H9 (cell line): ENCODE measurements around the gene ATP11B. TPM values are rescaled to one million over a fixed set of nuclear protein-coding genes. Genes with fewer than 3 reads are reported as not detected.

ENCODE experiments used
- DNase-seq: peaks from one replicate; pipeline ENCODE4 v3.0.0-alpha.2; 2017
- H2AFZ ChIP-seq: one replicate; pipeline ENCODE4 v1.6.1; 2013; ENCODE audit warnings: mild to moderate bottlenecking, low read length, control low read depth, moderate library complexity
- H2AK5ac ChIP-seq: 2 replicates; pipeline ENCODE4 v1.6.1; 2013; ENCODE audit warnings: low read length, control low read depth, mixed read lengths; ENCODE audit not compliant: insufficient read length
- H2BK120ac ChIP-seq: one replicate; pipeline ENCODE4 v1.6.1; 2013; ENCODE audit warnings: low read depth, mild to moderate bottlenecking, low read length, control low read depth, inconsistent platforms; ENCODE audit not compliant: poor library complexity, severe bottlenecking
- H2BK12ac ChIP-seq: 2 replicates; pipeline ENCODE4 v1.6.1; 2013; ENCODE audit warnings: low read length, control low read depth, mixed read lengths, low read depth; ENCODE audit not compliant: insufficient read length
- H2BK15ac ChIP-seq: 2 replicates; pipeline ENCODE4 v1.6.1; 2013; ENCODE audit warnings: low read depth, low read length, control low read depth
- H2BK20ac ChIP-seq: one replicate; pipeline ENCODE4 v1.6.1; 2013; ENCODE audit warnings: low read depth, mild to moderate bottlenecking, low read length, control low read depth, inconsistent platforms; ENCODE audit not compliant: poor library complexity, severe bottlenecking
- H2BK5ac ChIP-seq: 2 replicates; pipeline ENCODE4 v1.6.1; 2013; ENCODE audit warnings: low read length, control low read depth, mixed read lengths; ENCODE audit not compliant: insufficient read length
- H3K14ac ChIP-seq: 2 replicates; pipeline ENCODE4 v1.6.1; 2013; ENCODE audit warnings: low read length, control low read depth; ENCODE audit not compliant: insufficient read depth
- H3K18ac ChIP-seq: 2 replicates; pipeline ENCODE4 v1.6.1; 2013; ENCODE audit warnings: low read depth, mild to moderate bottlenecking, mixed read lengths, low read length, control low read depth; ENCODE audit not compliant: insufficient read length
- H3K23ac ChIP-seq: 2 replicates; pipeline ENCODE4 v1.6.1; 2013; ENCODE audit warnings: low read length, control low read depth, mixed read lengths, low read depth; ENCODE audit not compliant: insufficient read length
- H3K23me2 ChIP-seq: 2 replicates; pipeline ENCODE4 v1.6.1; 2013; ENCODE audit warnings: low read depth, mild to moderate bottlenecking, mixed read lengths, low read length, control low read depth; ENCODE audit not compliant: insufficient read length, poor library complexity, severe bottlenecking
- H3K27ac ChIP-seq: 2 replicates; pipeline ENCODE4 v1.5.1; 2013; ENCODE audit warnings: low read length, control low read depth, mixed read lengths, low read depth; ENCODE audit not compliant: insufficient read length
- H3K27me3 ChIP-seq: 2 replicates; pipeline ENCODE4 v1.6.1; 2013; ENCODE audit warnings: low read length, control low read depth, inconsistent platforms; ENCODE audit not compliant: insufficient read depth
- H3K4ac ChIP-seq: 2 replicates; pipeline ENCODE4 v1.6.1; 2013; ENCODE audit warnings: low read depth, mild to moderate bottlenecking, control low read depth, inconsistent platforms, low read length, moderate library complexity
- H3K4me1 ChIP-seq: 2 replicates; pipeline ENCODE4 v1.6.1; 2013; ENCODE audit warnings: low read length, control low read depth, inconsistent platforms; ENCODE audit not compliant: insufficient read depth
- H3K4me2 ChIP-seq: 2 replicates; pipeline ENCODE4 v1.6.1; 2013; ENCODE audit warnings: low read length, control low read depth, mixed read lengths; ENCODE audit not compliant: insufficient read length, insufficient read depth
- H3K56ac ChIP-seq: 2 replicates; pipeline ENCODE4 v1.6.1; 2013; ENCODE audit warnings: low read depth, mild to moderate bottlenecking, mixed read lengths, low read length, control low read depth; ENCODE audit not compliant: insufficient read length
- H3K79me1 ChIP-seq: 2 replicates; pipeline ENCODE4 v1.6.1; 2013; ENCODE audit warnings: low read depth, mild to moderate bottlenecking, moderate library complexity, low read length, control low read depth, inconsistent platforms; ENCODE audit not compliant: insufficient read depth, poor library complexity, severe bottlenecking
- H3K79me2 ChIP-seq: 2 replicates; pipeline ENCODE4 v1.6.1; 2013; ENCODE audit warnings: low read length, control low read depth, inconsistent platforms; ENCODE audit not compliant: insufficient read depth
- H3K9ac ChIP-seq: 2 replicates; pipeline ENCODE4 v1.6.1; 2013; ENCODE audit warnings: low read length, control low read depth, mixed read lengths; ENCODE audit not compliant: insufficient read length; ENCODE audit errors: extremely low read depth
- H3K9me3 ChIP-seq: one replicate; pipeline ENCODE4 v1.6.1; 2013; ENCODE audit warnings: low read depth, low read length, inconsistent platforms; ENCODE audit not compliant: control insufficient read depth
- H3T11ph ChIP-seq: one replicate; pipeline ENCODE4 v1.6.1; 2013; ENCODE audit warnings: mild to moderate bottlenecking, low read length, control low read depth, inconsistent platforms
- H4K20me1 ChIP-seq: one replicate; pipeline ENCODE4 v1.6.1; 2013; ENCODE audit not compliant: control insufficient read depth, insufficient read length, insufficient read depth
- H4K5ac ChIP-seq: 2 replicates; pipeline ENCODE4 v1.6.1; 2013; ENCODE audit warnings: low read depth, mild to moderate bottlenecking, mixed read lengths, low read length, control low read depth; ENCODE audit not compliant: insufficient read length
- H4K8ac ChIP-seq: replicated peaks from 2 replicates; pipeline ENCODE4 v1.6.1; 2013; ENCODE audit warnings: low read length, control low read depth, mixed read lengths, low read depth; ENCODE audit not compliant: insufficient read length
- H4K91ac ChIP-seq: 2 replicates; pipeline ENCODE4 v1.6.1; 2013; ENCODE audit warnings: low read depth, mild to moderate bottlenecking, moderate library complexity, mixed read lengths, low read length, control low read depth; ENCODE audit not compliant: insufficient read length
- H3K27ac Mint-ChIP-seq, 3 experiments: 2 replicates in 2 of 3; 3 replicates in 1 of 3; pipeline ENCODE4 v1.8.0; 2020 to 2021; ENCODE audit warnings: mixed read lengths in 3 of 3, mild to moderate bottlenecking in 1 of 3, moderate library complexity in 1 of 3
- H3K27me3 Mint-ChIP-seq: 2 replicates; pipeline ENCODE4 v1.8.0; 2021; ENCODE audit warnings: low read depth, mild to moderate bottlenecking, moderate library complexity, mixed read lengths
- H3K36me3 Mint-ChIP-seq, 3 experiments: 2 replicates in 2 of 3; 3 replicates in 1 of 3; pipeline ENCODE4 v1.8.0; 2020 to 2021; ENCODE audit warnings: low read depth in 3 of 3, mixed read lengths in 3 of 3; ENCODE audit not compliant: insufficient read depth in 1 of 3
- H3K4me1 Mint-ChIP-seq, 2 experiments: 2 replicates each; pipeline ENCODE4 v1.8.0; 2020; ENCODE audit warnings: mixed read lengths in 2 of 2
- H3K4me3 Mint-ChIP-seq, 2 experiments: 2 replicates in 1 of 2; 3 replicates in 1 of 2; pipeline ENCODE4 v1.8.0; 2020 to 2021; ENCODE audit warnings: mild to moderate bottlenecking in 2 of 2, mixed read lengths in 2 of 2, moderate library complexity in 1 of 2
- H3K9me3 Mint-ChIP-seq, 2 experiments: 2 replicates in 1 of 2; 3 replicates in 1 of 2; pipeline ENCODE4 v1.8.0; 2020; ENCODE audit warnings: mild to moderate bottlenecking in 2 of 2, mixed read lengths in 2 of 2, moderate library complexity in 1 of 2
- WGBS: extraction: QIAGEN DNeasy Blood & Tissue Kit; methylation state at CpG from one replicate; pipeline ENCODE4 v1.1.7; 2013; ENCODE audit warnings: missing lambda C conversion rate, low lambda C conversion rate, mixed read lengths; ENCODE audit not compliant: insufficient read length; ENCODE audit errors: extremely low coverage; 5-methylcytosine and 5-hydroxymethylcytosine counted together
- total RNA-seq: library from RNA; stranded (reverse); gene quantifications from 2 replicates; pipeline ENCODE4 v1.2.1, GENCODE V29; 2021
- TF ChIP-seq, protein P1 (sequence below): fragments of 200-600 bp; sonication (generic); conservative IDR thresholded peaks from 3 replicates; pipeline ENCODE4 v1.8.0; 2021; ENCODE audit warnings: antibody characterized with exemption, mild to moderate bottlenecking

ATP11B gene
- total RNA-seq, 1 experiment from 2014 or later = 30.0 TPM

DNA sequence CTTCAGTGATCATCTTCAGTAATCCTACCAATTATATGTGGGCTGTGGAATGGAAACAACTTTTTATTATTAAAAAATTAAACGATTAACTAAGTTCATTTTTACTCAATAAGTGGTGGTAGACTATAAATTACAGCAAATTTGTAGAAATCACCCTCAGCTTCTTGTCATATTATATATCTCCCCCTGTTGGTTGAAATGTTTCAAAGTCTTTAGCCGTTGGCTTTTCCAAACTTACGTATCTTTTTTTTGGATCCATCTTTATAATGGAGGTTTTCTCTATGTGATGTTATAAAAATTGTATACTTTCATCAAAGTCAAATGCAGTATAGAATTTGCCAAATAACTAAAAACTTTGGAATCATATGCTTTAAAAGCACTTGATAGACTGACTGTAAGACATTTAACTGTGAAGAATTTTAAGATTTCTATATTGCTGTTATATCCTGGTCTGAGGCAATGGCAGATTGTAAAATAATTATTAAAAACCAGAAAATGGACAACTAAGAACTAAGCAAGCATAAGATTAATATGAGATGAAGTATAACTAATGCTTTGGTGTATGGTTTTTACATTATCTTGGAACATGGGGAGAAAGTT lies 44.7 kb downstream of the ATP11B start:
- DNase-seq = no peak
- no peaks in the 10 kb centered on the region for H3K27me3 ChIP-seq
- no peak overlapping the region for H4K8ac ChIP-seq
- no peaks in the 10 kb centered on the region for H3K79me2 ChIP-seq
- H4K5ac ChIP-seq = no peak overlapping the region
- no peak overlapping the region for H2AK5ac ChIP-seq
- H3K4me3 Mint-ChIP-seq = no peak overlapping the region
- no peak overlapping the region for H3K27ac Mint-ChIP-seq
- no peak overlapping the region for H2BK120ac ChIP-seq
- WGBS = no CpG with 5 or more reads among the region's 3 CpGs
- no peak overlapping the region for H3K4me2 ChIP-seq
- no peaks in the 10 kb centered on the region for H3K4me1 Mint-ChIP-seq
- no peak overlapping the region for H4K91ac ChIP-seq
- H3K4ac ChIP-seq = no peak overlapping the region
- no peak overlapping the region for H3K56ac ChIP-seq
- H3K18ac ChIP-seq = no peak overlapping the region
- H3K9me3 Mint-ChIP-seq = no peaks in the 10 kb centered on the region
- H3K14ac ChIP-seq = no peak overlapping the region
- no peak overlapping the region for H3T11ph ChIP-seq
- no peaks in the 10 kb centered on the region for H3K9me3 ChIP-seq
- no peak overlapping the region for H2BK20ac ChIP-seq
- no peaks in the 10 kb centered on the region for H3K4me1 ChIP-seq
- H2BK5ac ChIP-seq = no peak overlapping the region
- H3K27ac ChIP-seq = no peak overlapping the region
- H3K23me2 ChIP-seq = no peaks in the 10 kb centered on the region
- H2AFZ ChIP-seq = no peak overlapping the region
- no peaks in the 10 kb centered on the region for H3K27me3 Mint-ChIP-seq
- TF ChIP-seq, protein P1, sequence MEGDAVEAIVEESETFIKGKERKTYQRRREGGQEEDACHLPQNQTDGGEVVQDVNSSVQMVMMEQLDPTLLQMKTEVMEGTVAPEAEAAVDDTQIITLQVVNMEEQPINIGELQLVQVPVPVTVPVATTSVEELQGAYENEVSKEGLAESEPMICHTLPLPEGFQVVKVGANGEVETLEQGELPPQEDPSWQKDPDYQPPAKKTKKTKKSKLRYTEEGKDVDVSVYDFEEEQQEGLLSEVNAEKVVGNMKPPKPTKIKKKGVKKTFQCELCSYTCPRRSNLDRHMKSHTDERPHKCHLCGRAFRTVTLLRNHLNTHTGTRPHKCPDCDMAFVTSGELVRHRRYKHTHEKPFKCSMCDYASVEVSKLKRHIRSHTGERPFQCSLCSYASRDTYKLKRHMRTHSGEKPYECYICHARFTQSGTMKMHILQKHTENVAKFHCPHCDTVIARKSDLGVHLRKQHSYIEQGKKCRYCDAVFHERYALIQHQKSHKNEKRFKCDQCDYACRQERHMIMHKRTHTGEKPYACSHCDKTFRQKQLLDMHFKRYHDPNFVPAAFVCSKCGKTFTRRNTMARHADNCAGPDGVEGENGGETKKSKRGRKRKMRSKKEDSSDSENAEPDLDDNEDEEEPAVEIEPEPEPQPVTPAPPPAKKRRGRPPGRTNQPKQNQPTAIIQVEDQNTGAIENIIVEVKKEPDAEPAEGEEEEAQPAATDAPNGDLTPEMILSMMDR = peak; percentile 70
- H3K36me3 Mint-ChIP-seq = peaks cover 0 to 5% (median 4%) of the 10 kb centered on the region in 3 experiments; a peak in 3 of 7 replicates
- no peak overlapping the region for H2BK12ac ChIP-seq
- no peaks in the 10 kb centered on the region for H4K20me1 ChIP-seq
- no peak overlapping the region for H3K23ac ChIP-seq
- no peak overlapping the region for H2BK15ac ChIP-seq
- no peak overlapping the region for H3K9ac ChIP-seq
- no peaks in the 10 kb centered on the region for H3K79me1 ChIP-seq
